Adrenal gland (tissue), 12 donors: Measurements from ENCODE around the gene METTL14. TPM values are rescaled to one million over a fixed set of nuclear protein-coding genes. Genes with fewer than 3 reads are reported as not detected.
A peak's percentile ranks its signal among the peaks of the same experiment; 100 is the strongest.

Experiments
- DNase-seq, 7 donors: peaks; one replicate each; pipeline ENCODE4 v3.0.0-alpha.2; 2019 to 2020
- H3K27ac ChIP-seq, 5 donors: fragments of 200-600 bp; sonication (generic) in 4 of 5; 1 replicate in 3 of 5; 2 replicates in 2 of 5; pipeline versions ENCODE4 v1.5.1 to v1.8.0; 2016 to 2020; ENCODE audit warnings: mild to moderate bottlenecking in 1 of 5
- H3K27me3 ChIP-seq: fragments of 200-600 bp; 2 replicates; pipeline ENCODE4 v1.8.0; 2021
- H3K36me3 ChIP-seq, 2 donors: fragments of 200-600 bp; replicated peaks in 1 of 2; 1 replicate in 1 of 2; 2 replicates in 1 of 2; pipeline versions ENCODE4 v1.5.1 to v1.8.0; 2018 to 2022
- H3K4me1 ChIP-seq, 2 donors: fragments of 200-600 bp; replicated peaks in 1 of 2; 1 replicate in 1 of 2; 2 replicates in 1 of 2; pipeline versions ENCODE4 v1.5.1 to v1.8.0; 2018 to 2021
- H3K4me3 ChIP-seq, 4 donors: fragments of 200-600 bp; sonication (generic) in 3 of 4; one replicate each; pipeline ENCODE4 v1.5.1; 2016 to 2018
- H3K9me3 ChIP-seq, 3 donors: fragments of 200-600 bp; sonication (generic) in 1 of 3; replicated peaks in 1 of 3; 1 replicate in 2 of 3; 2 replicates in 1 of 3; pipeline versions ENCODE4 v1.5.1 to v1.8.0; 2016 to 2021
- POLR2A ChIP-seq, 2 donors: fragments of 450-650 bp; IDR thresholded peaks; one replicate each; pipeline ENCODE4 v1.6.1; 2017; ENCODE audit warnings: antibody characterized with exemption in 2 of 2, mild to moderate bottlenecking in 2 of 2, moderate library complexity in 1 of 2
- WGBS, 4 donors: extraction: QIAGEN DNeasy Blood & Tissue Kit in 2 of 4; methylation state at CpG; one replicate each; pipeline versions ENCODE4 v1.1.5 to v1.1.7; 2013 to 2017; 5-methylcytosine and 5-hydroxymethylcytosine counted together
- intact Hi-C, 2 donors: fragments of 100-400 bp; cut with DNase I; formaldehyde crosslinking; loops; one replicate each; pipeline versions ENCODE4 v1.14.1 to v1.15.0; 2022 to 2023
- polyA plus RNA-seq, 3 donors: library from polyadenylated mRNA; stranded (reverse); fragments of 200-250 nt in 2 of 3; fragments of 350-450 nt in 1 of 3; fragmentation: Illumina TruSeq in 1 of 3; extraction: RNeasy Lipid Tissue Mini Kit (QIAGEN cat#74804) in 1 of 3; gene quantifications; one replicate each; pipeline ENCODE4 v1.2.3, GENCODE V29; 2013 to 2014
- total RNA-seq, 9 donors: library from RNA; depleted of rRNA in 4 of 9; stranded (reverse); fragments of >200 nt in 4 of 9; fragments of 120-200 nt in 1 of 9; fragmentation: NEBNext Ultra II Directional in 1 of 9; extraction: Animal tissue kit (Norgen Biotek cat#: 25700) in 1 of 9; gene quantifications; one replicate each; pipeline versions ENCODE4 v1.1.0 to v1.2.4, GENCODE V29; 2013 to 2023
- TF ChIP-seq, protein P1 (sequence below), 6 experiments: fragments of 450-650 bp in 4 of 6; fragments of 200-600 bp in 2 of 6; sonication (generic) in 1 of 6; IDR thresholded peaks; 1 replicate in 5 of 6; 2 replicates in 1 of 6; pipeline versions ENCODE4 v1.5.1 to v1.8.0; 2016 to 2021; ENCODE audit warnings: antibody characterized with exemption in 6 of 6, mild to moderate bottlenecking in 2 of 6, moderate library complexity in 1 of 6
- donor health status: healthy with polysubstance abuse.
- donor health status: Bipolar disorder and iron deficiency.
- donor health status: DM: yes; HTN: yes; CAD: no.
- donor health status: DM: no; HTN: no; CAD: no.
- donor health status: DM: no; HTN: no; CAD: no.
- donor health status: DM: yes; HTN: yes; CAD: no.

METTL14 gene
- total and polyA plus RNA-seq, 12 donors = 5.1 to 50.8 (median 33.6) TPM

DNA sequence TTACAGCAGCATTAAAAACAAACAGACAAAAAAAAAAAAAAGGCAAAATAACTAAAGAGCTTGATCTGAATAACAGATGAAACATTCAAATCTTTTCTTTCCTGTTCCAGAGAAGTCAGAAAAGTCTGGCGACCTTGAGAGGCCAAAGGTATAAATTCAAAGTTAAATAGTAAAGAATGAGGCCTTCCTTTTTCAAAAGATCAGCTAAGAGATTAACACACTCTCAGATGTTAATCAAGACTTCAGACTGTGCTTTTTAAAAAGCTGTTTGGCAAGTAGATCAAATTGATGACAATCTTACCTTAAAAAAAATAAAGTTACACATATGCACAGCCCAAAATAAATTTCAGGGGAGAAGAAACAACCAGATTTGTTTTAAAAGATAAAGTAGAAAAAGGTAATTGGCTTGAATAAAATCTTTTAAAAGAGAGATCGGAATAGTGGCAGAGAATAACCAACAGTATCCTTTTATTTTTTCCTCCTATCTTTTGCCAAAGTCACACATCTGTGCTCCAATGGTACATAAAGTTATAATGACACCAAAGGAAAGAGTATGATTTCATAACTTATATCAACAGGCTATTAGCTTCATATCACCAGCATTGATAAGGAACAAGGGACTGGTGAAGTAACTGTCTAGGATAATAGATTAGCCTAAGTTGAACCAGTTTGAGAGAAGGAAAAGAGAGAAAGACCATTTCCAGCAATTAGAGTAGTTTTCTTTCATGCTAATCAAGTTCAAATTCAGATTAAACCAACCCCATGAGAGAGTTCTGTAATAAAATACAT is 70.4 kb downstream of the METTL14 start:
- intact Hi-C loops = no loop called here
- Histone ChIP-seq H3K9me3 (no peaks in the 10 kb centered on the region), H3K27ac (peak overlapping the region in 2 of 5 donors; percentile 27 to 46), H3K4me3 (no peak overlapping the region), H3K4me1 (peaks cover 5 to 49% of the 10 kb centered on the region in 2 donors), H3K27me3 (no peaks in the 10 kb centered on the region), H3K36me3 (peaks cover 0 to 10% of the 10 kb centered on the region in 2 donors)
- TF ChIP-seq POLR2A (IDR thresholded peaks at IDR 0.05) = no peak
- TF ChIP-seq, protein P1, sequence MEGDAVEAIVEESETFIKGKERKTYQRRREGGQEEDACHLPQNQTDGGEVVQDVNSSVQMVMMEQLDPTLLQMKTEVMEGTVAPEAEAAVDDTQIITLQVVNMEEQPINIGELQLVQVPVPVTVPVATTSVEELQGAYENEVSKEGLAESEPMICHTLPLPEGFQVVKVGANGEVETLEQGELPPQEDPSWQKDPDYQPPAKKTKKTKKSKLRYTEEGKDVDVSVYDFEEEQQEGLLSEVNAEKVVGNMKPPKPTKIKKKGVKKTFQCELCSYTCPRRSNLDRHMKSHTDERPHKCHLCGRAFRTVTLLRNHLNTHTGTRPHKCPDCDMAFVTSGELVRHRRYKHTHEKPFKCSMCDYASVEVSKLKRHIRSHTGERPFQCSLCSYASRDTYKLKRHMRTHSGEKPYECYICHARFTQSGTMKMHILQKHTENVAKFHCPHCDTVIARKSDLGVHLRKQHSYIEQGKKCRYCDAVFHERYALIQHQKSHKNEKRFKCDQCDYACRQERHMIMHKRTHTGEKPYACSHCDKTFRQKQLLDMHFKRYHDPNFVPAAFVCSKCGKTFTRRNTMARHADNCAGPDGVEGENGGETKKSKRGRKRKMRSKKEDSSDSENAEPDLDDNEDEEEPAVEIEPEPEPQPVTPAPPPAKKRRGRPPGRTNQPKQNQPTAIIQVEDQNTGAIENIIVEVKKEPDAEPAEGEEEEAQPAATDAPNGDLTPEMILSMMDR (IDR thresholded peaks at IDR 0.05) = no peak
- no peak for DNase-seq
- WGBS, 4 donors = 61 to 74% (median 70%) methylated on average over 2 of the region's 2 CpGs

DNA sequence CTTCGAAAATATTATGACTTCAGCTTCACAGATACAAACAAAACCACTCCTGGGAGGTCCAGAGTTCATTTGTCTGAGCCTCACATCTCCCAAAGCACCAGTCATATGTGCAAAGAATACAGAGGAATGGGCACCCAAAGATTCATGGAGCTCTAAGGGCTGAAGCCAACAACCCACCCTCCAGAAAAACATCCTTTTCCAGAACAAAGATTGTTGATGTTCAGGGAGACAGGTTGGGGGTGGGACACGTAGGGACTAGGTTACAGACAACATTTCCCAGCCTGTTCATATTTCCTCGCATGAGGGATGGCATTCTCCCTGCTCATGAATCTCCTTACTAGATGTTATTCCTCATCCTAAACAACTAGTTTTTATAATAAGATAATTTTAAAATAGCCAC is 71.2 kb downstream of the METTL14 start:
- Histone ChIP-seq H3K4me1 (peaks cover 5 to 46% of the 10 kb centered on the region in 2 donors), H3K36me3 (peaks cover 0 to 4% of the 10 kb centered on the region in 2 donors), H3K27me3 (no peaks in the 10 kb centered on the region), H3K9me3 (no peaks in the 10 kb centered on the region), H3K27ac (peak overlapping the region in 2 of 5 donors; percentile 13 to 46), H3K4me3 (no peak overlapping the region)
- TF ChIP-seq, protein P1 (IDR thresholded peaks at IDR 0.05) = no peak
- no peak for TF ChIP-seq POLR2A (IDR thresholded peaks at IDR 0.05)
- 81 to 89% (median 84%) methylated on average over 3 of the region's 3 CpGs for WGBS, 4 donors
- no peak for DNase-seq
- intact Hi-C loops = no loop called here

DNA sequence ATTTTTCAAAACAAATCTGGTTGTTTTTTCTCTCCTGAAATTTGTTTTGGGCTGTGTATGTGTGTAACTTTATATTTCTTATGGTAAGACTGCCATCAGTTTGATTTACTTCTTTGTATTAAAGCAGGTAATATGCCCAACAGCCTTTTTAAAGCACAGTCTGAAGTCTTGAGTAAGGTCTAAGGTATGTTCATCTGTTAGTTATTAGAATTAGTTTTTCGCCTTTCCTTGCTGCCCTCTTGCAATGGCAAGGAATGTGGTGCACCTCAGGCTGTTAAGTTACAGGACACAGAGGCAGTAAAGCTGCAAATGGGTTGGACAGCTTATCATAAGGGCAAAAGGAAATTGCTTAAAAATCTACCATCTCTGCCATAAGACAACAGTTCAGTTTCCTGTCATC is 71.8 kb downstream of the METTL14 start:
- TF ChIP-seq POLR2A (IDR thresholded peaks at IDR 0.05) = no peak
- TF ChIP-seq, protein P1 (IDR thresholded peaks at IDR 0.05) = no peak
- intact Hi-C loops = no loop called here
- WGBS, 4 donors = 90 to 100% (median 96%) methylated on average over 1 of the region's 1 CpG
- Histone ChIP-seq H3K36me3 (no peaks in the 10 kb centered on the region), H3K27me3 (no peaks in the 10 kb centered on the region), H3K27ac (peak overlapping the region in 2 of 5 donors; percentile 15 to 46), H3K9me3 (no peaks in the 10 kb centered on the region), H3K4me3 (no peak overlapping the region), H3K4me1 (peaks cover 5 to 51% of the 10 kb centered on the region in 2 donors)
- no peak for DNase-seq

DNA sequence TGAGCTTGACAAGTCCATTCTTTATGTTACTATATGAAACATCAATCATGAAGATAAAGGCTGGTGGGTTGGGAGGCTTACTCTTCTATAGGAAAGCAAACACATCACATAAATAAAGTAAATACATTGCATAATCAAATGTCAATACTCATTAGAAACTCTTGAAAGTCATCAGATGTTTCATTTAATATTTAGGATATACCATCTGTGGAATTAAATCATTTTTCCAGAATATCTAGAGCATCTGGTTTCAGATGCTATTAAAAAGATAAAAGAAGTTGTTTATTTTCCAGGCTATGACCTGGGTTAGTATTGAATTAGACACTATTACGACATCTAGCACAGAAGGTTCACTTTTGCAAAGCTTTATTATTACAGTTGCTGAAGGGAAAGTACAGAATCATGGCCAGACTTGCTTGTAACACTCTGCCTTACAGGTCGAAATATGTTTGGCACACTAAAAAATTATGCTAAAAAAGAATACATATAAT is 72.6 kb downstream of the METTL14 start:
- no peak for DNase-seq
- TF ChIP-seq, protein P1 (IDR thresholded peaks at IDR 0.05) = no peak
- no peak for TF ChIP-seq POLR2A (IDR thresholded peaks at IDR 0.05)
- no peaks in the 10 kb centered on the region for H3K27me3 ChIP-seq
- no peaks in the 10 kb centered on the region for H3K9me3 ChIP-seq
- H3K4me1 ChIP-seq = peaks cover 5 to 57% of the 10 kb centered on the region in 2 donors
- no peaks in the 10 kb centered on the region for H3K36me3 ChIP-seq
- WGBS, 4 donors = 59 to 82% (median 66%) methylated on average over 2 of the region's 2 CpGs
- intact Hi-C loops = no loop called here
- H3K27ac ChIP-seq = peak overlapping the region in 2 of 5 donors; percentile 7 to 15
- no peak overlapping the region for H3K4me3 ChIP-seq
